PC-9 (cell line): ENCODE results near the gene NXT1. TPM values are rescaled to one million over a fixed set of nuclear protein-coding genes. Genes with fewer than 3 reads are reported as not detected.

Source experiments
- BruUV-seq: library from RNA; stranded (reverse); fragments of 400-500 nt; replicated peaks from 2 replicates; lab custom pipeline; 2021; lab: Mats Ljungman, UMichigan
- CTCF ChIA-PET: fragments of 300-600 bp; sonication (Branson Sonifier 250); formaldehyde crosslinking; loops from one replicate; lab custom pipeline; 2022; ENCODE audit warnings: antibody characterized with exemption; lab: Charles Lee
- POLR2A ChIA-PET: fragments of 300-600 bp; sonication (Branson Sonifier 250); formaldehyde crosslinking; loops from one replicate; lab custom pipeline; 2022; ENCODE audit warnings: antibody characterized with exemption; ENCODE audit not compliant: unreplicated experiment; lab: Charles Lee
- DNase-seq, 2 experiments: peaks; one replicate each; pipeline versions ENCODE4 v3.0.0 to v3.0.0-alpha.2; 2015 to 2022; ENCODE audit warnings: mixed read lengths in 1 of 2
- H2AFZ ChIP-seq: fragments of 200-600 bp; sonication (generic); 2 replicates; pipeline ENCODE4 v1.8.1; 2017; ENCODE audit warnings: antibody characterized with exemption
- H3F3A ChIP-seq: fragments of 200-600 bp; sonication (generic); 2 replicates; pipeline ENCODE4 v1.8.1; 2017; ENCODE audit warnings: antibody characterized with exemption, mild to moderate bottlenecking, low read depth; ENCODE audit not compliant: insufficient read depth
- H3K27ac ChIP-seq: fragments of 200-600 bp; sonication (generic); 2 replicates; pipeline ENCODE4 v1.6.1; 2016; ENCODE audit warnings: mixed run types
- H3K27me3 ChIP-seq: fragments of 200-600 bp; sonication (generic); 2 replicates; pipeline ENCODE4 v1.6.1; 2016; ENCODE audit warnings: low read depth, mixed run types; ENCODE audit not compliant: insufficient read depth
- H3K36me3 ChIP-seq: fragments of 200-600 bp; sonication (generic); 2 replicates; pipeline ENCODE4 v1.6.1; 2016; ENCODE audit warnings: low read depth, mixed run types
- H3K4me1 ChIP-seq: fragments of 200-600 bp; sonication (generic); replicated peaks from 2 replicates; pipeline ENCODE4 v1.6.1; 2016; ENCODE audit warnings: mixed run types; ENCODE audit not compliant: insufficient read depth
- H3K4me2 ChIP-seq: fragments of 200-600 bp; sonication (generic); 2 replicates; pipeline ENCODE4 v1.6.1; 2017; ENCODE audit warnings: mixed run types
- H3K4me3 ChIP-seq: fragments of 200-600 bp; sonication (generic); 2 replicates; pipeline ENCODE4 v1.6.1; 2016; ENCODE audit warnings: mixed run types
- H3K79me2 ChIP-seq: fragments of 200-600 bp; sonication (generic); 2 replicates; pipeline ENCODE4 v1.6.1; 2017; ENCODE audit warnings: low read depth, mixed run types
- H3K9me2 ChIP-seq: fragments of 200-600 bp; sonication (generic); 2 replicates; pipeline ENCODE4 v1.8.1; 2017; ENCODE audit warnings: mild to moderate bottlenecking; ENCODE audit not compliant: insufficient read depth
- H3K9me3 ChIP-seq: fragments of 200-600 bp; sonication (generic); 2 replicates; pipeline ENCODE4 v1.8.1; 2016; ENCODE audit warnings: low read depth; ENCODE audit not compliant: insufficient read depth
- H4K20me1 ChIP-seq: fragments of 200-600 bp; sonication (generic); 2 replicates; pipeline ENCODE4 v1.8.1; 2017; ENCODE audit not compliant: insufficient read depth
- EZH2 ChIP-seq: fragments of 200-600 bp; sonication (generic); IDR thresholded peaks from 2 replicates; pipeline ENCODE4 v1.8.0; 2017; ENCODE audit warnings: antibody characterized with exemption, low read depth
- intact Hi-C: fragments of 100-400 bp; cut with micrococcal nuclease; formaldehyde crosslinking; loops from one replicate; pipeline ENCODE4 v1.10.0; 2022; ENCODE audit not compliant: unreplicated experiment
- total RNA-seq: library from RNA; stranded (reverse); gene quantifications from 2 replicates; pipeline ENCODE4 v1.2.3, GENCODE V29; 2021
- TF ChIP-seq, protein P1 (sequence below): fragments of 200-600 bp; sonication (generic); conservative IDR thresholded peaks from 2 replicates; pipeline ENCODE4 v1.6.1; 2017; ENCODE audit warnings: mixed run types, antibody characterized with exemption, mild to moderate bottlenecking, moderate library complexity

The NXT1 gene
- total RNA-seq, 1 experiment from 2014 or later = 29.8 TPM

DNA sequence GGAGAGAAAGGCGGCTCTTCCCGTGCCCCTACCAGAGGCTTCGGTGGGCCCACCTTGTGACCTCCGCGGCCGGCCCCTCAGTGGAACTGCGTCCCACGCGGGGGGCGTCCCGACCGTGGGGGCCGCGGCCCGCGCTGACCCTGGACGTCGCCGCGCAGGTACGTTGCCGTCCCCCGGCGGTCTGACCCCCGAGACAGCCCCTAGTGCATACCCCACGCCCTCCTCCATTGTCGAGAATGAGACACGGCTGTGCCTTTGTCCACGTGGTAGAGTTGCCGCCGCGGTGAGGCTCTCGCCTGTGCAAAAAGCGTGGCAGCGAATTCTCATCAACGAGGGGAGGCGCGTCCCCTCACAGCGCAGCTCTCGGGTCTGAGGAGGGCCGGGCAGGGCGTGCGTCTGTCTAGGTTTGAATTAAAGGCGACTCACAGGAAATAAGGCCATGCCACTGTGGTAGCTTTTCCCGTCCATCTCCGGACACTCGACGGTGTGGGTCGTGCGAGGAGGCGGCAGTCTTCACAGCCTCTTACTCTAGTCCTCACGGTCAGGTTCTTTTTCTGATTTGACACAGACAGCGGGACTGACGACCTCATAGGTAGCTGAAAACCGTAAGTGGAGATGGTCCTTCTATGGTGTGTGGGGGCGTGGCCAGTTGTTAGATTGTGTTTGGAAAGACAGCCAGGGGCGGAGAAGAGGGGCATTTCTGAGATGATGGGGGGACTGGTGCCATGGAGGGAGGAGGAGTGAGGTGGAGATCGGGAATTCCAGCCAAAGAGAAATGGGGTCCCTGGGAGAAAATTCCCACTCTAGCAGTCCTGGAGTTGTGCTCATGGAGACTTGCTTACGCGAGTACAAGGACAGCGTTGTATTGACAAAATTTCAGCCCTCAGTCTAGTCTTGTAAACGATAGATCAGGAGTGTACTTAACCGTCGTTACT is 580 bp downstream of the NXT1 start:
- H3K9me2 ChIP-seq = no peaks in the 10 kb centered on the region
- peak overlapping the region; percentile 89 for H2AFZ ChIP-seq
- intact Hi-C loops = loop anchor here (1.0 to 10.0 kb wide), 6 partner anchors 7 to 960 kb away; no protein-coding TSS in a partner anchor
- CTCF ChIA-PET = interaction anchor here (0.7 kb wide), 1 partner anchor 576 kb away, joined by 3 read pairs; no protein-coding TSS in a partner anchor
- H3K79me2 ChIP-seq = peaks cover 41% of the 10 kb centered on the region
- H3K4me1 ChIP-seq = peaks cover 25% of the 10 kb centered on the region
- POLR2A ChIA-PET = interaction anchor here (0.6 to 0.7 kb wide), 6 partner anchors 9 to 588 kb away, joined by 3 to 6 read pairs (median 4); no protein-coding TSS in a partner anchor
- H3K27ac ChIP-seq = peak overlapping the region; percentile 64
- peaks cover 25% of the 10 kb centered on the region for H3F3A ChIP-seq
- no peaks in the 10 kb centered on the region for H4K20me1 ChIP-seq
- H3K9me3 ChIP-seq = no peaks in the 10 kb centered on the region
- peak overlapping the region; percentile 91 for H3K4me3 ChIP-seq
- 0 out of 2 replicates have a peak, but pooled peaks cover 13% of the 10 kb centered on the region for H3K36me3 ChIP-seq
- no peak for TF ChIP-seq EZH2
- TF ChIP-seq, protein P1, sequence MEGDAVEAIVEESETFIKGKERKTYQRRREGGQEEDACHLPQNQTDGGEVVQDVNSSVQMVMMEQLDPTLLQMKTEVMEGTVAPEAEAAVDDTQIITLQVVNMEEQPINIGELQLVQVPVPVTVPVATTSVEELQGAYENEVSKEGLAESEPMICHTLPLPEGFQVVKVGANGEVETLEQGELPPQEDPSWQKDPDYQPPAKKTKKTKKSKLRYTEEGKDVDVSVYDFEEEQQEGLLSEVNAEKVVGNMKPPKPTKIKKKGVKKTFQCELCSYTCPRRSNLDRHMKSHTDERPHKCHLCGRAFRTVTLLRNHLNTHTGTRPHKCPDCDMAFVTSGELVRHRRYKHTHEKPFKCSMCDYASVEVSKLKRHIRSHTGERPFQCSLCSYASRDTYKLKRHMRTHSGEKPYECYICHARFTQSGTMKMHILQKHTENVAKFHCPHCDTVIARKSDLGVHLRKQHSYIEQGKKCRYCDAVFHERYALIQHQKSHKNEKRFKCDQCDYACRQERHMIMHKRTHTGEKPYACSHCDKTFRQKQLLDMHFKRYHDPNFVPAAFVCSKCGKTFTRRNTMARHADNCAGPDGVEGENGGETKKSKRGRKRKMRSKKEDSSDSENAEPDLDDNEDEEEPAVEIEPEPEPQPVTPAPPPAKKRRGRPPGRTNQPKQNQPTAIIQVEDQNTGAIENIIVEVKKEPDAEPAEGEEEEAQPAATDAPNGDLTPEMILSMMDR = no peak
- peak; percentile 51 to 54 for DNase-seq
- peak overlapping the region; percentile 96 for H3K4me2 ChIP-seq
- no peaks in the 10 kb centered on the region for H3K27me3 ChIP-seq
- BruUV-seq = TSS peak; percentile 21

DNA sequence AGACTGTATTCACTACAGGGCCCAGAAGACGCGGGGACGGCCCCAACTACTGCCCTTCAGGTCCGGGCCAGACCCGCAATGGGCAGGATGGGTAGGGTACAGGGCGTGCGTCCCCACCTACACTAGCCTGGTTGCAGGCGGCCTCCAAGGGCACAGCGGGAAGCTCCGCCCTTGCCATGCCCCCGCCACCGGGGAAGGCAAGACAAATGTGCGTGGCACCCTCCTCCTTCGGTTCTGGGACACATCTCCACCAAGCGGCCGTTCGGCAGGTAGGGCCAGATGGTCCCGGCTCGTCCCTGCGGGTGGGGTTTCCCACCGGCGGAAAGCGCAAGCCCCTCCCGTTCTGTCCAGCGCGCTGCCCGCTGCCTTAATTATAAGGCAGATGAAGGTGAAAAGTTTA is 5.6 kb downstream of the NXT1 start:
- 0 out of 2 replicates have a peak, but pooled peaks cover 13% of the 10 kb centered on the region for H3K36me3 ChIP-seq
- peaks cover 35% of the 10 kb centered on the region for H3K79me2 ChIP-seq
- ChIA-PET POLR2A (no interaction called here), CTCF (no interaction called here)
- no peak for TF ChIP-seq EZH2
- TF ChIP-seq, protein P1 = no peak
- peaks cover 27% of the 10 kb centered on the region for H3F3A ChIP-seq
- no peaks in the 10 kb centered on the region for H3K9me2 ChIP-seq
- no TSS peak for BruUV-seq
- peaks cover 35% of the 10 kb centered on the region for H3K4me1 ChIP-seq
- no peak for DNase-seq
- no peaks in the 10 kb centered on the region for H3K9me3 ChIP-seq
- no peaks in the 10 kb centered on the region for H4K20me1 ChIP-seq
- no peak overlapping the region for H2AFZ ChIP-seq
- intact Hi-C loops = loop anchor here (10.0 kb wide), 4 partner anchors 211 to 591 kb away; no protein-coding TSS in a partner anchor
- H3K27me3 ChIP-seq = no peaks in the 10 kb centered on the region
- no peak overlapping the region for H3K27ac ChIP-seq
- no peak overlapping the region for H3K4me3 ChIP-seq
- H3K4me2 ChIP-seq = 0 out of 2 replicates have a peak overlapping the region, but pooled peaks have one; percentile 99
